HG03045 (cell line): ENCODE data around the gene BSN.
"Not testable (repeated sequence)": the region's sequence is repeated elsewhere in the genome, so short reads cannot be mapped to it uniquely, and the experiment has no call there.

ENCODE experiments used
- ATAC-seq: cut with Tn5 transposase; IDR thresholded peaks from one replicate; pipeline ENCODE4 v1.9.1; 2021; ENCODE audit warnings: mild to moderate bottlenecking, moderate library complexity; ENCODE audit not compliant: unreplicated experiment

BSN gene

DNA sequence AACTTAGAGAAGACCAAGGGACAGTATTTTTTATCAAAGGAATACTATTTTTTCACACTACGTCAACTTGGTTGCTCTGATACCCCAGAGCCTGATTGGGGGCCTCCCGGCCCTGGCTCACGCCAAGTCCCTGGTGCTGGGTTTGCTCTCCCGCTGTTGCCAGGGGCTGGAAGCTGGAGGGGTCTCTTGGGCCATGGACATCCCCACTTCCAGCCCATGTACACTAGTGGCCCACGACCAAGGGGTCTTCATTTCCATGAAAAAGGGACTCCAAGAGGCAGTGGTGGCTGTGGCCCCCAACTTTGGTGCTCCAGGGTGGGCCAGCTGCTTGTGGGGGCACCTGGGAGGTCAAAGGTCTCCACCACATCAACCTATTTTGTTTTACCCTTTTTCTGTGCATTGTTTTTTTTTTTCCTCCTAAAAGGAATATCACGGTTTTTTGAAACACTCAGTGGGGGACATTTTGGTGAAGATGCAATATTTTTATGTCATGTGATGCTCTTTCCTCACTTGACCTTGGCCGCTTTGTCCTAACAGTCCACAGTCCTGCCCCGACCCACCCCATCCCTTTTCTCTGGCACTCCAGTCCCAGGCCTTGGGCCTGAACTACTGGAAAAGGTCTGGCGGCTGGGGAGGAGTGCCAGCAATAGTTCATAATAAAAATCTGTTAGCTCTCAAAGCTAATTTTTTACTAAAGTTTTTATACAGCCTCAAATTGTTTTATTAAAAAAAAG is 20.3 kb upstream of the BSN start:
- no peak for ATAC-seq

GRCh38 chr3:49534581-49535441 is 19.5 kb upstream of the BSN start:
- no peak for ATAC-seq

- ATAC-seq, result no peak
Measured at GRCh38 chr3:49535971-49536874, 18.1 kb upstream of the BSN start.

DNA sequence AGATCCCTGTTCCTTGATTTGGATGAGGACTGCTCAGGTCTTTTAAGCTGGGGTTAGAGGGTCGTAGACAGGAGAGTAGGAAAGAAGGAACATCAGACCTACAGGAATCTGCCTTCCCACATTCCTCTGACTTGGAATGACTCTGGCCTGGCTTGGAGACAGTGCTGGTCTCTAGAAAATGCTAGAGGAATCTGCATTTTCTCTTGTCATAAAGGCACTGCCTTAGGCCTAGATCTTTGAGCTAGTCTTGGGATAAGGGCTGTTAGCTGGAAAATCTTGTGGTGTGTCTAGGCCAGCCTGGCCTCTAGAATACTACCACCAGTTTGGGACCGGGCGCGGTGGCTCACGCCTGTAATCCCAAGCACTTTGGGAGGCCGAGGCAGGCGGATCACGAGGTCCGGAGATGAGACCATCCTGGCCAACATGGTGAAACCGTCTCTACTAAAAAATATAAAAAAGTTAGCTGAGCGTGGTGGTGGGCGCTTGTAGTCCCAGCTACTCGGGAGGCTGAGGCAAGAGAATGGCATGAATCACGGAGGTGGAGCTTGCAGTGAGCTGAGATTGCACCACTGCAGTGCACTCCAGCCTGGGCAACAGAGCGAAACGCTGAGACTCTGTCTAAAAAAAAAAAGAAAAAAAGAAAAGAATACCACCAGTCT is 17.3 kb upstream of the BSN start:
- no peak for ATAC-seq

DNA sequence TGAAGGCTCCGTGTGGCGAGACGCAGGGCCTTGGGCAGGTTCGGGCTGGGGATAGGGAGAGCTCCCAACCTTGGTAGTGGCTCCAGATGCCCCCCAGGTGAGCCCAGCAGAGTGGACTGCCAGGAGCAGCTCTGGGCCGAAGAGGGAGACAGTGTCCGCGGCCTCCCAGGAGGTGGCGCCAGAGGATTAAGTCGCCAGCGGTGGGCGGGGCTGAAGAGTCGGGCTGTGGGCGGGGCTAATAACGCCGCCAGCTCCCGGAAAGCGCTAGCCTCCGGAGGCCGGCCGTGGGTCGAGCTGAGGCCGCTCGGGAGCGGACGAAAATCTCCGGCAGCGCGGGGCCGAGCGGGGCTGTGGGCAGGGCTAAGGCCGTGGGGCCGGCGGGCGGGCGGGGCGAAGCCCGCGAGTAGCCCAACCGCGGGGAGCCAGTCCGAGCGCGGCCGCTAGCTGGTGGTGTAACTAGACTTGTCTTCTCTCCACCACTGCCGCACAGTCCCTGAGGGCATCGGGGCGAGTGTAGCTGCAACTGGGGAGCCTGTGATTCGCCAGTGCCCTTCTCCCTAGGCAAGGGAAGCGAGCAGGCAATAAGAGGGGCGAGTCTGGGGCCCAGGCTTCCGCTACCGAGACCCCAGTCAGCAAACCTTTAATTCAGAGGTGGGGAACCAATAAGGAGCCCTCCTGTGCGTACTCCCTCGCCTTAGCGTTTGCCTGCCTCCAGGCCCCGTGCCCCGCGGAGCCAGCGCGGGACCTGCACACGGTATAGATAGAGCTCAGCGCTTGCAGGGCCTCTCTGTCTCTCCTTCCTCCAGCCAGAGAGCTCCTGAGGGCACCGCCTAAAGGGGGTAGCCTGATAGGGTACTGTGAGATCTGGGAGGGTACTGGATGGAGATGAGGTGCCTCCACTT is 14.4 kb upstream of the BSN start:
- ATAC-seq, result peak; percentile 94

DNA sequence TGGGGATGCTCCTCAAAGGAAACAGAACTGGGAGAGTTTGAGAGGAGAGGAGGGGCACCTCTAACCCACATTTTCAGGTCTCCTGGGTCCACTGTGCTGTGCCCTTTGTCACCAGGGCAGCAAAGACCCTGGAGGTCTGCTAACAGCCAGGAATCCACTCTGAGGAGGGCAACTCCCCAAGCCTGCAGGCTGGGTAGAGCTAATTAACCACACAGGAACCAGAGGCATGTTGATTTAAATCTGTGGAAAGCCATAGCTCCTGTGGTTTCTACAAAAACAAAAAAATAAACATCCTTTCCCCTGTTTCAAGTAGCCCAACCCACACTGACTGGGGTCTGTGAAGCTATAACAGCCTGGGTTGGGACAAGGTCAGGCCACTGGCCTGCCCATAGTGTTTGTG is 2.2 kb upstream of the BSN start:
- ATAC-seq, result no peak

DNA sequence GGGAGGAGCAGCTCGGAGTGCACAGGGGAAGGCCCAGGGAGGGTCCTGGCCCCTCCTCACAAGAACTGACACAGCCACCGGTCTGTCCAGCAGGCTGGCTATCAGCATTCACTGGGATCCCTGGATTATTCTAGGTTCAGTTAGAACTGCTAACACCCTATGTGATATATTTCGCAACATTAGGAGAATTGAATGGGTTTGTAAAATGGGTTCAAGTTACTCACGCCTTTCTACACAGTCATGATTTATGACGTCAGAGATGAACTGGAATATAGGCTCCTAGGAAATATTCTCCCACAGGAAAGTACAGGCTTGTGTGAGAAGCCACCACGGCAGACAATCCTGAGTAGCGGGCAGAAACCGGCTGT is 969 bp upstream of the BSN start:
- ATAC-seq, result no peak

DNA sequence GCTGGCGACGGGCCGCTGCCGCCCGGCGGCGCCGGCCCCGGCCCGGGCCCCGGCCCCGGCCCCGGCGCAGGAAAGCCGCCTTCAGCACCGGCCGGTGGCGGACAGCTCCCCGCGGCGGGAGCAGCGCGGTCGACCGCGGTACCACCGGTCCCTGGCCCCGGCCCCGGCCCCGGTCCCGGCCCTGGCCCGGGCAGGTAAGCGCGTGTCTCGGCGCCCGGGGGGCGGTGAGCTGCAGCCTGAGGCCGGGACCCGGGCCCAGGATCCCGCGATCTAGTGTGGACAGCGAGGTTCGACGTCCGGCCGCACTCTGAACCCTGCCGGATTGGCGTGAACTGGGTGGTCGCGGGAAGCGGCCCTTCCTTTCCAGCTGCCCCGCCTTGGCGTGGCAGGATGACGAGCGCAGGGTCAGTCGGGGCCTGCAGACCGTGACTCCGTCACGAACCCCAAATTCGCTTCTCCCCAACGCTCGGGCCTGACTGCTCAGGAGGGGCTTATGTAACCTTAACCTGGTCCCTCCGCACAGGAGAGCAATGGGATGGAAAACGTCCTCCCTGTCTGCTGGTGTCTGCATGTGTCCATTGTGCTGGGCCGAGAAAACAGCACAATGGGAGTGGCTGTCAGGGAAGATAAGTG is 472 bp downstream of the BSN start:
- peak; percentile 59 for ATAC-seq

DNA sequence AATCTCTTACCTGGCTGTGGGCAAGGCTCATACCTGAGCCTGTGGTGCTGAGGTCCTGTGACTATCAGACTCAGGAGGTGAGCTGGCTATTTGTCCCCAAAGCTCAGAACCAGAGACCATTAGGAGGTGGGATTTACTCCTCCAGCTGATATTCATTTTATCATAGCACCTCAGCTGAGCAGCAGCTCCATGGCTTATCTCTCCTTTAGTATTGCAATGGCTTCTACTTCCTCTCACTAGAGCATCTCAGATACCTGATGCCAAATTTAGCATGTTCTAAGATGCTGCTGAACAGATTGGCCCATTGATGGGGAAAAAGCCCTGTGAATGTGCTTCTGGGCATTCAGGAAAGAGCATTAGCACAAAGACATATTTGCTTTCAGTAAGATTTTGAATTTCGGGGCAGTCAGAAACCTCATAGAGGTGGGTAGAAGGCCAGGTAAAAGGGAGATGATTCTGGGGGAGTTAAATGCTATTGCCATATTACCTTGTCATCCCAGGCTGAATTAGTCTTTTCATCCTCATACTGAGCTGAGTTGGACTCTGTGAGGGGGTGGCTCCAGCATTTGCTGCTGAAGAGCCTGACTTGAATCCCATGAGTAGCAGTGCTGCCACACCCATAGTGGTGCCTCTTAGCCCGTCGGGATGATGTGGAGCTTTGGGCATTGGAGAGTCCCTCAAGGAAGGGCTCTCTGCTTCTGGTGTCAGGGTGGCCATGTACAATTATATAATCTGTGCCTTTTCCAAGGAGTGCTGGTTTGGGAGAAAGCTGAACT is 2.4 kb downstream of the BSN start:
- no peak for ATAC-seq

- ATAC-seq, result no peak
Measured at GRCh38 chr3:49563040-49563578, 8.8 kb downstream of the BSN start.

DNA sequence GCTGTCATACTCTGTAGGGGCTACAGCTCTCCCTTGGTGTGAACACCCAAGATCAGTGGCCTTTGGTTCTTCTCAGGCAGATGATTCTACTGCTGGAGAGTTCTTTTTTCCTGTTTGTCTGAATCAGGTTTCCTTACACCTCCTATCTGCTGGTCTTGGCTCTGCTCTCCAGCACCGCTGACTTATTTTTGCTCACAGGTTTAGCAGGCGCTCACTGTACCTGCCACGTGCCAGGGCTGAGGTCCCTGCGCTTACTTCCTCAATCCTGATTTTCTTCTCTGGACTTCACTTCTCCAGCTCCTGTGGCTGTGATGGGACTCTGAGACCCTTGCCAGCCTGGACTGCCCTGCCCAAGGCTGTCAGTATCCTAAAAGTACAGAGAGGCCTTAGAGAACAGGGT is 9.5 kb downstream of the BSN start:
- no peak for ATAC-seq

DNA sequence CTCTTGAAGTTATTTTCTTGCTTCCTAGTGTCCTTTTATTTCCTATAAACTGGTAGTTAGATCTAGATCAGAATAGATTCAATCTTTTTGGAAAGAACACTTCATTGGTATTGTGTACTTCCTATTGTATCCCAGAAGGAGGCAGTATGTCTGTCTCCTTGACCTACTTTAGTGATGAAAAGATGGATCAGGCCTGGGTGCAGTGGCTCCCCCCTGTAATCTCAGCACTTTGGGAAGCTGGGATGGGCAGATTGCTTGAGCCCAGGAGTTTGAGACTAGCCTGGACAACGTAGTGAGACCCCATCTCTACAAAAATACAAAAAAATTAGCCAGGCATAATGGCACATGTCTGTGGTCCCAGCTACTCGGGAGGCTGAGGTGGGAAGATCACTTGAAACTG is 12.0 kb downstream of the BSN start:
- no peak for ATAC-seq

DNA sequence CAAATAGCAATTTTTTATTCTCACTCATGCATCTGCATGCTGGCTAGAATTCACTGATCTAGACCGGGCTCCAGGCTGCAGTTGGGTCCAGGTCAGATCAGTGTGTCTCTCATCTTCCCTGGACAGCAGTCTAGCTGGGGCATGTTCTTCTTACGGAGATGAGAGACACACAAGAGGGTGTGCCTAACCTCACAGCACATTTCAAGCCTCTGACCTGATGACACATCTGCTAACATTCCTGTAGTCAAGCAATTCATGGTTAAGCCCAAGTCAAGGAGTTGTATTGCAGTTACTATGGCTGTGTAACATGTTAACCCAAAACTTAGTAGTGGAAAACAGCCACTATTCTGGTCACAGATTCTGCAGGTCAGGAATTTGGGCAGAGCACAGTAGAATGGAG is 13.1 kb downstream of the BSN start:
- no peak for ATAC-seq

DNA sequence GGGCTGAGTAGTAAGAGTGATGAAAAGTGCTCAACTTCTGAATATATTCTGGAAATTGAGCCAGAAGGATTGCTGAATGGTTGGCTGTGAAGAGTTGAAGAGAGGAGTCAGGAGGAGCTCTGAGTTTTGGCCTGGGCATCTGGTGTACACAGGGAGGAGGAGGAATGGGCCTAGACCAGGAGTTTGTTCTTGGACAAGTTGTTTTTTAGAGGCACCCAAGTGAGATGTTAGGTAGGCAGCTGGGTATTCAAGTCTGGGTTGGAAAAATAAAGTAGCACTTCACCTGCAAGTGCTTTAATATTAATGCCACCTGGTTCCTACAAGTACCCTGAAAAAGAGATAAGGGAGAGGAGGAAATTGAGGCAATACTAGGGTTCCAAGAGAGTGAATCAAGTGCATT is 14.7 kb downstream of the BSN start:
- ATAC-seq, result no peak

DNA sequence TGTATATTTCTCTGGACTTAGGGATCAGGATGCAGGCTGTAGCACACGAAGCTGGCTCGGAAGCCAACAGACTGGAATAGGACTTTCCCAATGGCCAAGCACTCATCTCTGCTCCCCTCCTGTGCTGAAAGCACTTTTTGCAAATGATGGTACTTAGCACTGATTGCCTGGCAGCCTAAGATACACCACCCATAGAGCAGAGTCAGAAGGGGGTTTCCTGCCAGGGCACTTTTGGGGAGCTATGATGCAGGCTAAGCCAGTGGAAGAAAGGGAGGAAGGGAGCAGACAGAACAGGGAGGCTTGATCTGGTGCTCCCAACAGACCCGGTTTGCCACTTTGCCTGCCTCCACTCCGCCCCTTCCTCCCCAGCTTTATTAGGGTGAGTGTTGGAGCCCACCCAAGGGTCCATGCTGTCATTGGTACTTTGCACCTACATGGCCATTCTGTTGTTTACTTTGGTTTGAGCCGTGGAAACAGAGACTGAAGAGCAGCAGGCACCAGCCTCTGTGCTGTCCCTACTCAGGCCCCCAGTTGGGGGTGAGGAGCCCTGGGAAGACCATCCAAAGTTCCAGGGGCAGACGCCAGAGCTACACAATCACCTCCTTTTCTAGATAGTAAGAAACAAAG is 15.9 kb downstream of the BSN start:
- ATAC-seq, result no peak

DNA sequence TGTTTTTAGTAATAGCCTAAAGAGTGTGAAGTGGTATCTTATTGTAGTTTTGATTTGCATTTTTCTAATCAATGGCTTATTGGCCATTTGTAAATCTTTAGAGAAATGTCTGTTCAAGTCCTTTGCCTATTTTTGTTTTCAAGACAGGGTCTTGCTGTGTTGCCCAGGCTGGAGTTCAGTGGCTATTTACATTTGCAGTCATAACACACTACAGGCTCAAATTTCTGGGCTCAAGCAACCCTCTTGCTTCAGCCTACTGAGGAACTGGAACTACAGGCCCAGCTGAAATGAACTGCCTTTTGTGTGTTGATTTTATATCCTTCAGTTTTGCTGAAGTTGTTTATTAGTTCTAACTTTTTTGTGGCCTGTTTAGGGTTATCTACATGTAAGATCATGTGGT is 27.9 kb downstream of the BSN start:
- no peak for ATAC-seq

- not testable (repeated sequence) for ATAC-seq
Measured at GRCh38 chr3:49585261-49585755, 31.0 kb downstream of the BSN start.

DNA sequence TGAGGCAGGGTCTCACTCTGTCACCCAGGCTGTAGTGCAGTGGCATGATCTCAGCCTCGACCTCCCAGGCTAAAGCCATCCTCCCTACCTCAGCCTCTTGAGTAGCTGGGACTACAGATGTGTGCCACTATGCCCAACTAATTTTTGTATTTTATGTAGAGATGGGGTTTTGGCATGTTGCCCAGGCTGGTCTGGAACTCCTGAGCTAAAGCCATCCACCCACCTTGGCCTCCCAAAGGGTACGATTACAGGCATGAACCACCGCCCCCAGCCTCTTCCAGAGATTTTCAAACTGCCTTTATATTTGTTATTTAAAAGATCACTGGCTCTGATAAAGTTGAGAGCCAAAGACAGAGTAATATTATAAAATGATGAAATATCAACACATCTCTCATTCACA is 37.3 kb downstream of the BSN start:
- ATAC-seq, result no peak
